ENCODE data around the gene PDZD2. TPM values are rescaled to one million over a fixed set of nuclear protein-coding genes. Genes with fewer than 3 reads are reported as not detected.

PDZD2 gene
- total RNA-seq, 1 donor from 2014 or later: 14.7 TPM

DNA sequence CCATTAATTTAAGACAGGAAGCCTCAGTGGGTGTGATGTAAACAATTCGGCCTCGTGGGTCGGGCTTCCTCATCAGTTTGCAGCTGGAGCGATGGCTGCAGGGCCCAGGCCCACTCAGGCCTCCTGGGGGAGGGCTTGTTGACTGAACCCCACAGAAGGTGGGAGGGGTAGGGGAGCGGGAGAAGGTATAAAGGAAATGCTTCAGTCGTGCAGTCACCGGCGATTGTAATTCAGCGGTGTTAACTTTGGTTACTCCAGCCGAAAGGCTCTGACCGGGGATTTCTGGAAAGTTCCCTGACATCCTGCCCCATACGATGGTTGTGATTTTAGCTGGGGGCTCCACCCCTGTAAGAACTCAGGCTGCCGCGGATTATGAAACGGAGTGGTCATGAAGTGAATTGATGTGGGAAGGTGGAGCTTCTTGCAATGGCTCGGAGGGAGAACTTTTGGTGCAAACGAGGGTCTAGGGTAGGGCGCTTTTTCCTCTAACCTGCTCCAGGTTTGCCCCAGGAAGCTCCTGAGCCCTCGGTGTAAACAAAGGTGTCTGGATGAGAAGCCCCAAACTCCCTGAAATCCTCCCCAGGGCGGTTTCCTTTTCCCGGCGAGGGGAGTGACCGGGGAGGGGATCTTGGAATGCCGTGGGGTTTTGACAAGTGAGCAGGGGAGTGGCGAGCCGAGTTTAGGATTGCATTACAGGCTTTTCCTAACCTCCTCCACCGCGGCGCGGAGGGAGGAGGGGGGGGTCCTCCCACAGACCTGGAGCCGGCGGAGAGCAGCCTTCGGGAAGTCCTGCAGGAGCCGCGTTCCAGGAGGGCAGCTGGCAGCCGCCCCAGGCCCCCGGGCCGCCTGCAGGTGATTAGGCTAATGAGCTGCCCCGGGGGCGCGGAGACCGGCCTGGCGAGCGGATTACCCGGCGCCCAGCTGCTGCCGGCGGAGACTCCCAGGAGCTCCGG, 215.5 kb downstream of the PDZD2 start:
- FAIRE-seq (no peak), DNase-seq (ENCODE audit: low spot score in 2 of 2) (peak in 1 of 2 donors; percentile 48)

GRCh38 chr5:31855134-31856040, 216.5 kb downstream of the PDZD2 start:
- no peak for FAIRE-seq
- peak; percentile 50 to 64 for DNase-seq (ENCODE audit: low spot score in 2 of 2)

DNA sequence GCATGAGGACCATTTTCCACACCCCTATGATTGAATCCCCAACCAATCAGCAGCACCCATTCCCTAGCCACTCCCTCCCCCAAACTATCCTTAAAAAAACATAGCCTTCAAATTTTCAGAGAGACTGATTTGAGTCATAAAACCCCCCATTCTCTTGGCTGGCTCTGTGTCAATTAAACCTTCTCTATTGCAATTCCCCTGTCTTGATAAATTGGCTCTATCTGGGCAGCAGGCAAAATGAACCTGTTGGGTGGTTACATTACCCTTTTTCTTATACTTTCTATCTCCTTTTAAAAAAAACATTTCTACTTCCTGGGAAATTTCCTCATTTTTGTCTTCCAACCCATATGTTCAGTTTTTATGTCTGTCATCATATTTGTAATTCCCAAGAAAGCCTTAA, 220.2 kb downstream of the PDZD2 start:
- DNase-seq (ENCODE audit: low spot score in 2 of 2) (no peak), FAIRE-seq (no peak)

DNA sequence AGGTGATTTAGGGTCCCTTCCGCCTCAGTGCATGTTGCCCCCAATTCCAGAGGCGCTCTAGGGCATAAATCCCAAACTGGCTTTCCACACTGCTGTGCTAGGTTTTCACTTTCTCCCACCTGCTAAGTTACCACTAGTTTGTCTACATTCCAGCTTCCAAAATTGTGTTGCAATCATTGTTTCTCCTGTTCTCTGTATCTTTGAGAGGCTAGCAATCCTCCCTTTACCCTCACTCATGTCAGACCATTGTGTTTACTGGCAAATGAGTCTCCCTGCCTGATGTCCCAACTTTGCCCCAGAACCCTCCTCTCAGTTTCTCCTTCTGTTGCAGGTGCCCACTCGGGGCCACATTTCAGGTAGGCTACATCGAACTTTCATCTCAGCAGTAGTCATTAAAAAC, 221.3 kb downstream of the PDZD2 start:
- DNase-seq (ENCODE audit: low spot score in 2 of 2): no peak
- FAIRE-seq: no peak

DNA sequence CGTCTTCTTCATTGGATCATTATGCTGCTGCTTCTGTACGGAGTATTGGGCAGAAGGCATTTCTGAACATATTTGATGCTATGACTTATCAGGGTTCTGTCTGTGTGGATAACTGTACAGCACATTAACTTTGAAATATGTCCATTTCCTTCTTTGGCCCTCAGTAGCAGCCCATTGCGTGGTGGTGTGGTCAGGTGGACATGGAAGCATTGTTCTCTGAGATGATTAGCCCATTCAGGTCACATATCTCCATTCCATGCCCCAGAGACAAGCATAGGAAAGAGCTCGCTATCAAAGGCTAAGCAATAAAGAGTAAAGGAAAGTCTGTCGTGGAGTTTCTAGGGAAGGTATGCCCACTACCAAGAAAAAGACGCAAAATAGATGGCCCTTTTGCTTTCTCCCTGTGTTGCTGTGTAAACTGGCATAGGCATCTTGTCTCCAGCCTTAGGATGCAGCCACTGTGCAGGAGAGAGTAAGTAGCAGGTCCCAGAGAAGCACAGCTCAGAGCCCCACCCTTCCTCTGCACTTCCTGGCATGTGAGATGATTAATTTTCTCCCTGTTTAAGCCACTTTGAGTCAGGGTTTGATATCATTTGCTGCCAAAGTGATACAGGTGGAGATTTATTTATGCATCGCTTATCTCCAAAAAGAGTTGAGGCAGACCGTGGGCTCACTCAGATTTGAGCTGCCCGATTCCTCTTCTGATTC, 221.9 kb downstream of the PDZD2 start:
- FAIRE-seq: no peak
- DNase-seq (ENCODE audit: low spot score in 2 of 2): no peak

DNA sequence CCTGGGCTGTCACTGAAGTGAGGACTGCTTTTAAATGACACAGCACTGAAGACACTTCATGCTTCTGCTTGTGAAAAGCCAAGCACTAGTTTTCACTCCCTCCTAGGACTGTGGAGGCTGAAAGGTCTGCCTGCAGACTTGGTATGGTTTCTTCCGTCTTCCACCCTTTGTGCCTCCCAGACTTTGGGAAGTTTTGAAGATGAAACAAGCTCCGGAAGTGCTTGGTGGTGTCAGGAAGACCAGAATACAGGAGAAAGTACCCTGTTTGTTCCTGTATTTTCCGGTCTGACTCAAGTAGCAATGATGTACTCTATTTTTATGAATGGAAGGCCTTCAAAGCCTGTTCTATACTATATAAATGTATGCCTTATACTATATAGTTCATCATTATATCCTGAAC, 222.7 kb downstream of the PDZD2 start:
- FAIRE-seq (no peak), DNase-seq (ENCODE audit: low spot score in 2 of 2) (no peak)

- DNase-seq (ENCODE audit: low spot score in 2 of 2) (no peak), FAIRE-seq (no peak)
Measured at GRCh38 chr5:31863991-31864411, 225.1 kb downstream of the PDZD2 start.

DNA sequence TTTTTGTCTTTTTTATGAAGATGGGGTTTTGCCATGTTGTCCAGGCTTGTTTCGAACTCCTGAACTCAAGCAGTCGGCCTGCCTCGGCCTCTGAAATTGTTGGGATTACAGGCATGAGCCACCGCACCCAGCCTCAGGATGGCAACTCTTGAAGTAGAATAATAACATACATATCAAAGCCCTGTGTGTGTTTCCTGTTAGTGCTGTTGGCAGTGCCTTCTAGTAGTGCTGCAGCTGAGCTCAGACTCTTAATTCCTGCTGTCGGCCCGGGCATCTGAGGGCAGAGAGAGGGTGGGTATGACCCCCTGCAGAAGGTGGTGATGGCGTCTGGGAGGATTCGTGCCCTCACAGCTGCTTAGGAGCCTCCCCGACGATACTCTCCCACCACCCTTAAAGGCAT, 227.2 kb downstream of the PDZD2 start:
- FAIRE-seq: no peak
- no peak for DNase-seq (ENCODE audit: low spot score in 2 of 2)

DNA sequence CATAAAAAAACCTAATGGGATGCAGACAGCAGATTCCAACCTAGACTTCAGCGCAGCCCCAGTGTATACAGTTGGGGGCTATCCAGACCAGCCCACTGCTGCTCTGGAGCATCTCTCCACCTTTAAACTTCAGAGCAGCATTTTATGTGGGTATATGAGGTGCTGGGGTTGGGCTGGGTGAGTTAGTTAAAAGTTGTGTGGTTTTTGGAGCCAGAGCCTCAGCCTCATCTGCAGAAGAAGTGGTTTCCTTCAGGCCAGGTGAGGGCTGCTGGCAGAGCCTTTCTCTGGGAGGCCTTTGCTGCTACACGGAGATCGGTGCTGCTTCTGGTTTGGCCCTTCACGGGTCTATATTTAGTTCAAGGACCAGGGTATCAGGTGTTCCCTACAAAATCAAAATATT, 228.3 kb downstream of the PDZD2 start:
- DNase-seq (ENCODE audit: low spot score in 2 of 2) (no peak), FAIRE-seq (no peak)

GRCh38 chr5:31880449-31880848, 241.5 kb downstream of the PDZD2 start:
- DNase-seq (ENCODE audit: low spot score in 2 of 2) (no peak), FAIRE-seq (no peak)

GRCh38 chr5:31884896-31885295, 246.0 kb downstream of the PDZD2 start:
- no peak for DNase-seq (ENCODE audit: low spot score in 2 of 2)
- no peak for FAIRE-seq

GRCh38 chr5:31886206-31886605, 247.3 kb downstream of the PDZD2 start:
- DNase-seq (ENCODE audit: low spot score in 2 of 2): no peak
- FAIRE-seq: no peak

- FAIRE-seq: no peak
- DNase-seq (ENCODE audit: low spot score in 2 of 2): peak in 1 of 2 donors; percentile 40
Measured at GRCh38 chr5:31887556-31887955, 248.6 kb downstream of the PDZD2 start.

GRCh38 chr5:31888564-31888963, 249.6 kb downstream of the PDZD2 start:
- FAIRE-seq (no peak), DNase-seq (ENCODE audit: low spot score in 2 of 2) (no peak)

- no peak for FAIRE-seq
- DNase-seq (ENCODE audit: low spot score in 2 of 2): no peak
Measured at GRCh38 chr5:31889001-31889561, 250.2 kb downstream of the PDZD2 start.

DNA sequence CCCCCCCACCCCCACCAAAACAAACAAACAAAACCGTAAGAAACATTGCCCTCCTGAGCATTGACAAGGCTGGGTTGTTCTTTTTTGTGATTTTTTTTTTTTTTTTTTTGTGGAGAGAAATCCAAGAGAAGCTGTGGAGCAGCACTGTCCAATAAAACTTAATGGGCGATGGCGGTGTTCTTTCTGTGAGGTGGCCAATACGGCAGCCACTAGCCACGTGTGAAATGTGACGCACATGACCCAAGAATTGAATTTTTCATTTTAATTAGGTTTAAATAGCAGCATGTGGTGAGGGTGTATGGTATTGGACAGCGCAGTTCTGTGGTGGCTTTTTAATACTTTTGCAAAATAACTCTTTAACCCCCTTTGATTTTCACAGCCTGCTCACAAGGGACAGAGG, 251.1 kb downstream of the PDZD2 start:
- FAIRE-seq (no peak), DNase-seq (ENCODE audit: low spot score in 2 of 2) (no peak)

GRCh38 chr5:31894141-31894540, 255.2 kb downstream of the PDZD2 start:
- DNase-seq (ENCODE audit: low spot score in 2 of 2): no peak
- FAIRE-seq: no peak

GRCh38 chr5:31895199-31895820, 256.4 kb downstream of the PDZD2 start:
- DNase-seq (ENCODE audit: low spot score in 2 of 2) (no peak), FAIRE-seq (no peak)

DNA sequence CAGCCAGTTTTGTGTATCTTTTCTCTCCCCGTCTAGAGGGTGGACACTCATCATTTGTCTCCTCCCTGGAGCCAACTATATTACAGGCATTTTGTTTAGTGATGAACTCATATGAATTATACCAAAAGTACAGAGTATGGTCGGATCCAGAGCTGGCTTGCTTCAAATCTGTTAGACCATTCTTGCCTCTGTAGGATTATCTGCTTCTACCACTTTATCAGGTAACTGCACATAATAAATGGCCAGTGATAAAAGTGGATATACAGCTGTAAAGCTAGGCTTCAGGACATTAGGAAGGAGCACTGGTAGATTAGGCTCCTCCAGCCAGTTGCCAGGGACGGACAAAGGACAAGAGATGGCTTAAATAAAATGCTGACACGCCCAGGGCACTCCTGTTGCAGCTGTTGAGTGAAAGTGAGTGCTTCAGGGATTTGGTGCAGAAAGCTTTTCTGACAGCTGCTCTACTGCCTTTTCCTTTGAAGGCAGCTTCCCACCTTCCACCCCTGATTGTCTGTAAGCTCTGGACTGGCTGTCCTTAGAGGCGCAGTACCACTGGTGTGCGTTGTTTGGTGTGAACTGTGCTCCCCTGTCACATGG, 259.2 kb downstream of the PDZD2 start:
- DNase-seq (ENCODE audit: low spot score in 2 of 2) (no peak), FAIRE-seq (no peak)

Data from frontal cortex (tissue), 4 donors.